ENCODE data around the gene RGS6.
"Not testable (repeated sequence)": the region's sequence is repeated elsewhere in the genome, so short reads cannot be mapped to it uniquely, and the experiment has no call there.

RGS6 gene

GRCh38 chr14:71932229-71932981, at the start of gene RGS6:
Gene RGS6, plus strand, starts transcription at chr14:71932429.
- no peak for DNase-seq (ENCODE audit: low spot score)

GRCh38 chr14:71883094-71883493, 49.1 kb upstream of the RGS6 start:
- no peak for DNase-seq (ENCODE audit: low spot score)

GRCh38 chr14:71885301-71885700, 46.9 kb upstream of the RGS6 start:
- DNase-seq (ENCODE audit: low spot score), result no peak

GRCh38 chr14:71887802-71888201, 44.4 kb upstream of the RGS6 start:
- DNase-seq (ENCODE audit: low spot score), result not testable (repeated sequence)

GRCh38 chr14:71890541-71890940, 41.7 kb upstream of the RGS6 start:
- no peak for DNase-seq (ENCODE audit: low spot score)

- DNase-seq (ENCODE audit: low spot score), result no peak
Observed at GRCh38 chr14:71891185-71891584, 41.0 kb upstream of the RGS6 start.

GRCh38 chr14:71891970-71892369, 40.3 kb upstream of the RGS6 start:
- DNase-seq (ENCODE audit: low spot score), result no peak

- DNase-seq (ENCODE audit: low spot score), result no peak
Observed at GRCh38 chr14:71905031-71905430, 27.2 kb upstream of the RGS6 start.

- DNase-seq (ENCODE audit: low spot score), result no peak
Observed at GRCh38 chr14:71905860-71906259, 26.4 kb upstream of the RGS6 start.

- no peak for DNase-seq (ENCODE audit: low spot score)
Observed at GRCh38 chr14:71907793-71908515, 24.3 kb upstream of the RGS6 start.

- no peak for DNase-seq (ENCODE audit: low spot score)
Observed at GRCh38 chr14:71911669-71912068, 20.6 kb upstream of the RGS6 start.

GRCh38 chr14:71913342-71913741, 18.9 kb upstream of the RGS6 start:
- no peak for DNase-seq (ENCODE audit: low spot score)

GRCh38 chr14:71918955-71919354, 13.3 kb upstream of the RGS6 start:
- DNase-seq (ENCODE audit: low spot score), result no peak

GRCh38 chr14:71923513-71923912, 8.7 kb upstream of the RGS6 start:
- DNase-seq (ENCODE audit: low spot score), result no peak

- DNase-seq (ENCODE audit: low spot score), result no peak
Observed at GRCh38 chr14:71931492-71932228, 569 bp upstream of the RGS6 start.

GRCh38 chr14:71933001-71933587, 865 bp downstream of the RGS6 start:
- no peak for DNase-seq (ENCODE audit: low spot score)

GRCh38 chr14:71938273-71938672, 6.0 kb downstream of the RGS6 start:
- DNase-seq (ENCODE audit: low spot score), result not testable (repeated sequence)

- not testable (repeated sequence) for DNase-seq (ENCODE audit: low spot score)
Observed at GRCh38 chr14:71939344-71939743, 7.1 kb downstream of the RGS6 start.

GRCh38 chr14:71940500-71940899, 8.3 kb downstream of the RGS6 start:
- not testable (repeated sequence) for DNase-seq (ENCODE audit: low spot score)

GRCh38 chr14:71941616-71942015, 9.4 kb downstream of the RGS6 start:
- not testable (repeated sequence) for DNase-seq (ENCODE audit: low spot score)

- no peak for DNase-seq (ENCODE audit: low spot score)
Observed at GRCh38 chr14:71942904-71943694, 10.9 kb downstream of the RGS6 start.

GRCh38 chr14:71943695-71944018, 11.4 kb downstream of the RGS6 start:
- no peak for DNase-seq (ENCODE audit: low spot score)

Measured in RKO (cell line).